ENCODE data around the gene ARL5A. TPM values are rescaled to one million over a fixed set of nuclear protein-coding genes. Genes with fewer than 3 reads are reported as not detected.

The ARL5A gene
- total RNA-seq, 2 experiments from 2014 or later: 78.7 to 79.9 TPM

DNA sequence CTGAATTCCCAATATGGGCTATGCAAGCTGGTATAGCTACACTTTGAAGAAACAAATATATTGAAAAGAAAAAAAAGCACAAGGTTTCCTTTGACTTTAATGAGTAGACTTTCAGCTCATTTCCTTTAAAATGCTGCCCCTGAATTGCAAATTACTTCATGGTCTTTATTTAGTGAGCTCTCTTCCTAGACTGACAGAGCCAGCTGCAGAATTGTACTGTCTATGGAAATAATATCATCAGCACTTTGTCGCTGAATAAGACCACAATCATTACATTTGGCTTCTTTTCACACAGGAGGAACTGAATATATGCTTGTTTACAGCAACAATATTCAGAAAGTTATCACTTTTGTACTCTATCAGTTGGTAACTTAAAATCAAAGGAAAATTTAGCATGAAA, 41.7 kb downstream of the ARL5A start:
- CTCF ChIA-PET: no interaction called here

DNA sequence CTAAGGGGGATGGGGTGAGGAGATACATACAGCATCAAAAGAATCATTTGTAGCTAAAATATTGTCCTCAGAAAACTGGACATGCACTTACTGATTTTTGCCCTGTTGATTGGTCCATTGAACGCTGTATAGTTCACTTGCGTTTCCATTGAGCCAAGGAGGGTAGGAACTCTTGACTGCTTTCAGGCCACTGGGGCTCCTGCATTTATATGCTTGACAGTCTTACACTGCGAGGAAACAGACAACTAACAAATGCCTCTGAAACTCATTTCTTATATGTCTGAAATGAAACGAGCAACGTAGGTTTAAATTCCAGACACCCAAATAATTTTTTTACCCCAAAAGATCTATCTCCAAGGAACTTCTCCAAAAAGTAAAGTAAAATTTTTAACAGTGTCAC, 42.1 kb downstream of the ARL5A start:
- DNase-seq: no peak
- H3K27ac Mint-ChIP-seq: no peak overlapping the region
- H3K4me3 Mint-ChIP-seq: no peak overlapping the region
- no peak for ATAC-seq
- H3K27me3 Mint-ChIP-seq: no peaks in the 10 kb centered on the region
- intact Hi-C loops (cut with micrococcal nuclease): no loop called here
- POLR2A ChIA-PET: no interaction called here
- H3K36me3 Mint-ChIP-seq (ENCODE audit: low read depth): peaks cover 32% of the 10 kb centered on the region
- CTCF ChIA-PET: no interaction called here
- H3K4me1 Mint-ChIP-seq (ENCODE audit: low read depth): peaks cover 3% of the 10 kb centered on the region
- TF ChIP-seq, protein P1, sequence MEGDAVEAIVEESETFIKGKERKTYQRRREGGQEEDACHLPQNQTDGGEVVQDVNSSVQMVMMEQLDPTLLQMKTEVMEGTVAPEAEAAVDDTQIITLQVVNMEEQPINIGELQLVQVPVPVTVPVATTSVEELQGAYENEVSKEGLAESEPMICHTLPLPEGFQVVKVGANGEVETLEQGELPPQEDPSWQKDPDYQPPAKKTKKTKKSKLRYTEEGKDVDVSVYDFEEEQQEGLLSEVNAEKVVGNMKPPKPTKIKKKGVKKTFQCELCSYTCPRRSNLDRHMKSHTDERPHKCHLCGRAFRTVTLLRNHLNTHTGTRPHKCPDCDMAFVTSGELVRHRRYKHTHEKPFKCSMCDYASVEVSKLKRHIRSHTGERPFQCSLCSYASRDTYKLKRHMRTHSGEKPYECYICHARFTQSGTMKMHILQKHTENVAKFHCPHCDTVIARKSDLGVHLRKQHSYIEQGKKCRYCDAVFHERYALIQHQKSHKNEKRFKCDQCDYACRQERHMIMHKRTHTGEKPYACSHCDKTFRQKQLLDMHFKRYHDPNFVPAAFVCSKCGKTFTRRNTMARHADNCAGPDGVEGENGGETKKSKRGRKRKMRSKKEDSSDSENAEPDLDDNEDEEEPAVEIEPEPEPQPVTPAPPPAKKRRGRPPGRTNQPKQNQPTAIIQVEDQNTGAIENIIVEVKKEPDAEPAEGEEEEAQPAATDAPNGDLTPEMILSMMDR (IDR thresholded peaks at IDR 0.05): no peak
- H3K9me3 Mint-ChIP-seq: no peaks in the 10 kb centered on the region

More for the DNA sequence above, 41.7 kb downstream of the ARL5A start:
- Mint-ChIP-seq H3K27me3 (no peaks in the 10 kb centered on the region), H3K36me3 (ENCODE audit: low read depth) (peaks cover 31% of the 10 kb centered on the region), H3K4me3 (no peak overlapping the region), H3K27ac (no peak overlapping the region), H3K9me3 (no peaks in the 10 kb centered on the region), H3K4me1 (ENCODE audit: low read depth) (peaks cover 3% of the 10 kb centered on the region)
- TF ChIP-seq, protein P1 (IDR thresholded peaks at IDR 0.05): no peak
- intact Hi-C loops (cut with micrococcal nuclease): no loop called here
- DNase-seq (no peak), ATAC-seq (no peak)
- POLR2A ChIA-PET: no interaction called here

DNA sequence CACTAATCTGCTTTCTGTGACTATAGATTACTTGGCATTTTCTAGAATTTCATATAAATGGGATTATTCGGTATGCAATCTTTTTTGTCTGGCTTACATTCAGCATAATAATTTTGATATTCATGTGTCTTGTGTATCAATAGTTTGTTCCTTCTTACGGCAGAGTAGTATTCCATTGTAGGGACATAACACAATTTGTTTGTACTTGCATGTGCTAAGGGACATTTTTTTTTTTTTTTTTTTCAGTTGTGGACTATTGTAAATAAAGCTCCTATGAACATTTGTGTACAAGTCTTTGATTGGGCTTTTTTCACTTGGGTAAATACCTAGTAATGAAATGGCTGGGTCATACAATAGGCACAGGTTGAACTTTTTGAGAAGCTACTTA, 45.1 kb downstream of the ARL5A start:
- ATAC-seq: no peak
- TF ChIP-seq, protein P1 (IDR thresholded peaks at IDR 0.05): no peak
- ChIA-PET CTCF (no interaction called here), POLR2A (no interaction called here)
- Mint-ChIP-seq H3K27me3 (no peaks in the 10 kb centered on the region), H3K36me3 (ENCODE audit: low read depth) (peaks cover 48% of the 10 kb centered on the region), H3K27ac (peak overlapping the region; percentile 45), H3K4me1 (ENCODE audit: low read depth) (peaks cover 3% of the 10 kb centered on the region), H3K4me3 (no peak overlapping the region), H3K9me3 (peaks cover 9% of the 10 kb centered on the region)
- DNase-seq: no peak
- intact Hi-C loops (cut with micrococcal nuclease): no loop called here

DNA sequence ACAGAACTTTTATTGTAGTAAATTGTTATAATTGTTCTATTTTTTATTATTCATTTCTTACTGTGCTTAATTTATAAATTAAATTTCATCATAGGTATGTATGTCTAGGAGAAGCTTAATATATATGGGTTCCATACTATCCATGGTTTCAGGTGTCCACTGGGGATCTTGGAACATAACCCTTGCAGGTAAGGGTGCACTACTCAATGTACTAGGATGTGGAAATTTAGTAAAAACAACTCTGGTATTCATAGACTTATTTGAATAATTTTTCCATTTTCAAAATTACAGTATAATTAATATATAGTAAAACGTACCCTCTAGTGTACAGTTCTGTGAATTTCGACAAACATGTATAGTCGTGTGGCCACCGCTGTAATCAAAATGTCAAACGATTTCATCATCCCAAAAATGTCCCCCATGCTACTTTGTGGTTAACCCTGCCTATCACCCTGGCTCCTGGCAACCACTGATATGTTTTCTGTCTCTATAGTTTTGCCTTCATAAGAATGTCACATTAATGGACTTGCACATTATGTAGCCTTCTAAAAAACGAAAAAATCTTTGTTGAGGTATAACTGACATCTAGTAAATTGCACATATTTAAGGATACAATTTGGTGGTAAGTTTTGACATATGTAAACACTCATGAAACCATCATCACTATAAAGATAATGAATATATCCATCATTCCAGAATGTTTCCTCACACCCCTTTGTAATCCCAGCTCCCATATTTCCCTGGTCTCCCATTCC, 45.7 kb downstream of the ARL5A start:
- CTCF ChIA-PET: no interaction called here
- intact Hi-C loops (cut with micrococcal nuclease): no loop called here
- H3K9me3 Mint-ChIP-seq: peaks cover 9% of the 10 kb centered on the region
- H3K4me1 Mint-ChIP-seq (ENCODE audit: low read depth): peaks cover 3% of the 10 kb centered on the region
- ATAC-seq (peak; percentile 42), DNase-seq (peak; percentile 20)
- no peaks in the 10 kb centered on the region for H3K27me3 Mint-ChIP-seq
- POLR2A ChIA-PET: interaction anchor here (0.6 kb wide), 1 partner anchor 10 kb away, joined by 3 read pairs; no protein-coding TSS in a partner anchor
- H3K36me3 Mint-ChIP-seq (ENCODE audit: low read depth): peaks cover 49% of the 10 kb centered on the region
- H3K4me3 Mint-ChIP-seq: no peak overlapping the region
- H3K27ac Mint-ChIP-seq: peak overlapping the region; percentile 45
- TF ChIP-seq, protein P1 (IDR thresholded peaks at IDR 0.05): no peak

DNA sequence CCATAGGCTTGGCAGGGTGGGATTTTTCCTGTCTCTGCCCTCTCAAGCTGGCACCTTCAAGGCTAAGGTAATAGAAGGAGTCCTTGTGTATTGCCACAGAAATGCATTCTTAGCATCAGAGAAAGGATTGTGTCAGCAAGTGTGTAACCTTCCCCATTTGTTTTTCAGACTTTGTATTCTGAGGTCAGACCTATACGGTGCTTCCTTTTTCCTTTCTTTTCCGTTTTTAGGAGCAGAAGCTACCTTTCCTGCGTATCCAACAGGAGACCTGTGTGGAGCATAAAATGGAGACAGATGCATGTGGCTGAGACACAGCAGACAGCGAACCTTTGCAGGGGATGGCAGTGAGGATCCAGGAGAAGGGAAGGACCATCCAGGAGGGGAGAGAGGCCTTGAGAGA, 46.6 kb downstream of the ARL5A start:
- Mint-ChIP-seq H3K27ac (no peak overlapping the region), H3K9me3 (peaks cover 9% of the 10 kb centered on the region), H3K4me3 (no peak overlapping the region), H3K27me3 (no peaks in the 10 kb centered on the region), H3K4me1 (ENCODE audit: low read depth) (peaks cover 3% of the 10 kb centered on the region), H3K36me3 (ENCODE audit: low read depth) (peaks cover 54% of the 10 kb centered on the region)
- TF ChIP-seq, protein P1 (IDR thresholded peaks at IDR 0.05): no peak
- ATAC-seq (no peak), DNase-seq (no peak)
- intact Hi-C loops (cut with micrococcal nuclease): no loop called here
- POLR2A ChIA-PET: interaction anchor here (0.6 kb wide), 1 partner anchor 10 kb away, joined by 3 read pairs; no protein-coding TSS in a partner anchor
- CTCF ChIA-PET: no interaction called here
